Neural cell (in vitro differentiated cells): Measurements from ENCODE around the gene ZNF324.

Experiments
- EZH2 ChIP-seq: fragments of 200-600, 300-800 bp; shearing (Covaris generic), sonication (generic); IDR thresholded peaks from 2 replicates; pipeline ENCODE4 v1.6.1; 2014; ENCODE audit warnings: antibody characterized with exemption, low read length, borderline replicate concordance, mild to moderate bottlenecking; ENCODE audit not compliant: insufficient read depth, poor library complexity, severe bottlenecking
- POLR2AphosphoS5 ChIP-seq: IDR thresholded peaks from 2 replicates; pipeline ENCODE4 v1.6.1; 2012
- SMC3 ChIP-seq: fragments of 450-650 bp; conservative IDR thresholded peaks from 2 replicates; pipeline ENCODE4 v1.6.1; 2014; ENCODE audit warnings: antibody characterized with exemption, mild to moderate bottlenecking, moderate library complexity; ENCODE audit not compliant: poor library complexity
- TAF1 ChIP-seq: IDR thresholded peaks from 2 replicates; pipeline ENCODE4 v1.6.1; 2012; ENCODE audit warnings: low read depth
- TF ChIP-seq, protein P1 (sequence below): fragments of 450-650 bp; IDR thresholded peaks from 2 replicates; pipeline ENCODE4 v1.5.1; 2014; ENCODE audit warnings: antibody characterized with exemption, mild to moderate bottlenecking, moderate library complexity; ENCODE audit not compliant: poor library complexity, severe bottlenecking

DNA sequence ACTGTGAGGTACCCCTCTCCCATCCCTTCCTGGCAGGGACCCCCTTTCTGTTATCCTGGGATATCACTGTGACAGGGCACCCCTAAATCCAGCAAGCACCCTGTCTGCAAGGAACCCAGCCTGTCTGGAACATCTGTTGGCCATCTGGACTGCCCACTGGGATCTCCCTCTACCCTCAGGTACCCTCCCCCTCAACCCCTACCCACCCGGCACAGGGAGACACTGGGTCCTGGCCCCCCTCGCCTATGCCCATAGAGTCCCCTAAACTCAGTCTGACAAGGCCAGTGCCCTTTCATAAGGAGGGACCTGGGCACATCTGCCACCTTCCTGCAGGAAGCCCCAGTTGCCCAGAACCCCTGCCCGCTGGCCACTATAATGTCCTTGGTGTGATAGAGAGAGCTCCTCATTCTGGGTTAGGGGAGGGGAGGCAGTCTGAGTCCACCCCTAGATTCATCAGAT lies 47.7 kb downstream of the ZNF324 start:
- TF ChIP-seq, protein P1, sequence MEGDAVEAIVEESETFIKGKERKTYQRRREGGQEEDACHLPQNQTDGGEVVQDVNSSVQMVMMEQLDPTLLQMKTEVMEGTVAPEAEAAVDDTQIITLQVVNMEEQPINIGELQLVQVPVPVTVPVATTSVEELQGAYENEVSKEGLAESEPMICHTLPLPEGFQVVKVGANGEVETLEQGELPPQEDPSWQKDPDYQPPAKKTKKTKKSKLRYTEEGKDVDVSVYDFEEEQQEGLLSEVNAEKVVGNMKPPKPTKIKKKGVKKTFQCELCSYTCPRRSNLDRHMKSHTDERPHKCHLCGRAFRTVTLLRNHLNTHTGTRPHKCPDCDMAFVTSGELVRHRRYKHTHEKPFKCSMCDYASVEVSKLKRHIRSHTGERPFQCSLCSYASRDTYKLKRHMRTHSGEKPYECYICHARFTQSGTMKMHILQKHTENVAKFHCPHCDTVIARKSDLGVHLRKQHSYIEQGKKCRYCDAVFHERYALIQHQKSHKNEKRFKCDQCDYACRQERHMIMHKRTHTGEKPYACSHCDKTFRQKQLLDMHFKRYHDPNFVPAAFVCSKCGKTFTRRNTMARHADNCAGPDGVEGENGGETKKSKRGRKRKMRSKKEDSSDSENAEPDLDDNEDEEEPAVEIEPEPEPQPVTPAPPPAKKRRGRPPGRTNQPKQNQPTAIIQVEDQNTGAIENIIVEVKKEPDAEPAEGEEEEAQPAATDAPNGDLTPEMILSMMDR, result no peak
- TF ChIP-seq POLR2AphosphoS5, result no peak
- no peak for TF ChIP-seq SMC3
- no peak for TF ChIP-seq TAF1
- no peak for TF ChIP-seq EZH2
